HG02970 (cell line): ENCODE results near the gene CCDC82.

Source experiments
- ATAC-seq: cut with Tn5 transposase; IDR thresholded peaks from one replicate; pipeline ENCODE4 v1.9.1; 2021; ENCODE audit warnings: mild to moderate bottlenecking, moderate library complexity, moderate number of reproducible peaks; ENCODE audit not compliant: unreplicated experiment, low FRiP score

The CCDC82 gene

GRCh38 chr11:96330511-96330859 lies 59.2 kb downstream of the CCDC82 start:
- ATAC-seq: no peak

- no peak for ATAC-seq
Measured at GRCh38 chr11:96329855-96330510, 59.7 kb downstream of the CCDC82 start.

- ATAC-seq: no peak
Measured at GRCh38 chr11:96329419-96329818, 60.3 kb downstream of the CCDC82 start.

GRCh38 chr11:96328395-96329010 lies 61.2 kb downstream of the CCDC82 start:
- ATAC-seq: no peak

- no peak for ATAC-seq
Measured at GRCh38 chr11:96326959-96327358, 62.8 kb downstream of the CCDC82 start.

GRCh38 chr11:96324912-96325311 lies 64.8 kb downstream of the CCDC82 start:
- no peak for ATAC-seq

- no peak for ATAC-seq
Measured at GRCh38 chr11:96323642-96323985, 66.1 kb downstream of the CCDC82 start.

- ATAC-seq: no peak
Measured at GRCh38 chr11:96322775-96323641, 66.7 kb downstream of the CCDC82 start.

GRCh38 chr11:96321091-96321490 lies 68.6 kb downstream of the CCDC82 start:
- ATAC-seq: no peak

GRCh38 chr11:96319898-96320656 lies 69.6 kb downstream of the CCDC82 start:
- ATAC-seq: no peak

- no peak for ATAC-seq
Measured at GRCh38 chr11:96318850-96319249, 70.9 kb downstream of the CCDC82 start.

GRCh38 chr11:96318399-96318798 lies 71.3 kb downstream of the CCDC82 start:
- ATAC-seq: no peak

- ATAC-seq: no peak
Measured at GRCh38 chr11:96317985-96318384, 71.7 kb downstream of the CCDC82 start.

- no peak for ATAC-seq
Measured at GRCh38 chr11:96317571-96317970, 72.1 kb downstream of the CCDC82 start.

- ATAC-seq: no peak
Measured at GRCh38 chr11:96316869-96317268, 72.8 kb downstream of the CCDC82 start.

GRCh38 chr11:96315476-96315875 lies 74.2 kb downstream of the CCDC82 start:
- no peak for ATAC-seq

GRCh38 chr11:96314326-96315020 lies 75.2 kb downstream of the CCDC82 start:
- ATAC-seq: no peak

GRCh38 chr11:96313163-96313562 lies 76.5 kb downstream of the CCDC82 start:
- ATAC-seq: no peak

- ATAC-seq: no peak
Measured at GRCh38 chr11:96311120-96311568, 78.6 kb downstream of the CCDC82 start.

- ATAC-seq: no peak
Measured at GRCh38 chr11:96310236-96310635, 79.5 kb downstream of the CCDC82 start.
